Activated naive CD8-positive, alpha-beta T cell treated with anti-CD3 and anti-CD28 coated beads, Interleukin-2, amount 10 ng/mL, durations not matched to agents 7 days and 5 days (primary cell): ENCODE measurements around the gene YPEL5. TPM values are rescaled to one million over a fixed set of nuclear protein-coding genes. Genes with fewer than 3 reads are reported as not detected.

Experiments used
- ATAC-seq: fragments of 150-1000 bp; cut with Tn5 transposase; one replicate; pipeline ENCODE4 v1.10.0; 2021; ENCODE audit warnings: low read depth, moderate library complexity
- POLR2A ChIA-PET: fragments of 350-600 bp; sonication (Branson Sonifier 250); formaldehyde crosslinking; loops from one replicate; lab custom pipeline; 2021; ENCODE audit warnings: antibody characterized with exemption; lab: Charles Lee
- DNase-seq: peaks from one replicate; pipeline ENCODE4 v3.0.0; 2021
- H3K27ac Mint-ChIP-seq: one replicate; pipeline ENCODE4 v1.8.0; 2022; ENCODE audit warnings: mild to moderate bottlenecking, mixed read lengths
- H3K27me3 Mint-ChIP-seq: one replicate; pipeline ENCODE4 v1.8.0; 2022; ENCODE audit warnings: mild to moderate bottlenecking, moderate library complexity, mixed read lengths
- H3K36me3 Mint-ChIP-seq: one replicate; pipeline ENCODE4 v1.8.0; 2021; ENCODE audit warnings: mild to moderate bottlenecking, mixed read lengths
- H3K4me1 Mint-ChIP-seq: one replicate; pipeline ENCODE4 v1.8.0; 2021; ENCODE audit warnings: mixed read lengths
- H3K4me3 Mint-ChIP-seq: one replicate; pipeline ENCODE4 v1.8.0; 2022; ENCODE audit warnings: mild to moderate bottlenecking, moderate library complexity, mixed read lengths
- H3K9me3 Mint-ChIP-seq: one replicate; pipeline ENCODE4 v1.8.0; 2021; ENCODE audit warnings: mixed read lengths
- total RNA-seq, 2 experiments: library from RNA; stranded (reverse); gene quantifications; one replicate each; pipeline ENCODE4 v1.2.3, GENCODE V29; 2021

The YPEL5 gene
- total RNA-seq, 2 experiments from 2014 or later, result 50.0 to 55.1 TPM

DNA sequence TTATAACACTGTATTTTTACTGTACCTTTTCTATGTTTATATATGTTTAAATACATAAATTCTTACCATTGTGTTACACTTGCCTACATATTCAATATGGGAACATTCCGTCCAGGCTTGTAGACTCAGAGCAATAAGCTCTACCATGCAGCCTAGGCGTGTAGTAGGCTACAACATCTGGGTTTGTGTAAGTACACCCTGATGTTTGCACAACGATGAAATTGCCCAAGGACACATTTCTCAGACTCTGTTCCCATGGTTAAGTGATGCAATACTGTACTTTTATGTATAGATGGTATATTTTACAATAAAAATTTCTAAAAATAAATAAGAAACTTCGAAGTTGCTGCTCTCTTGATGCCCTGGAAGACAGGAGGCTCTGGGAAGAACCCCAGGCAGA lies 38.4 kb downstream of the YPEL5 start:
- H3K4me1 Mint-ChIP-seq, result peaks cover 3% of the 10 kb centered on the region
- ATAC-seq (no peak), DNase-seq (no peak)
- H3K27me3 Mint-ChIP-seq, result peaks cover 2% of the 10 kb centered on the region
- no peak overlapping the region for H3K4me3 Mint-ChIP-seq
- POLR2A ChIA-PET, result interaction anchor here (0.5 kb wide), 1 partner anchor 293 kb away, joined by 3 read pairs; no protein-coding TSS in a partner anchor
- no peak overlapping the region for H3K27ac Mint-ChIP-seq
- H3K9me3 Mint-ChIP-seq, result no peaks in the 10 kb centered on the region
- H3K36me3 Mint-ChIP-seq, result no peaks in the 10 kb centered on the region

- peaks cover 3% of the 10 kb centered on the region for H3K4me1 Mint-ChIP-seq
- POLR2A ChIA-PET, result no interaction called here
- peaks cover 4% of the 10 kb centered on the region for H3K27me3 Mint-ChIP-seq
- ATAC-seq, result no peak
- H3K36me3 Mint-ChIP-seq, result no peaks in the 10 kb centered on the region
- no peaks in the 10 kb centered on the region for H3K9me3 Mint-ChIP-seq
- H3K4me3 Mint-ChIP-seq, result no peak overlapping the region
- no peak overlapping the region for H3K27ac Mint-ChIP-seq
- DNase-seq, result no peak
Measured at GRCh38 chr2:30188292-30188691, 41.5 kb downstream of the YPEL5 start.

DNA sequence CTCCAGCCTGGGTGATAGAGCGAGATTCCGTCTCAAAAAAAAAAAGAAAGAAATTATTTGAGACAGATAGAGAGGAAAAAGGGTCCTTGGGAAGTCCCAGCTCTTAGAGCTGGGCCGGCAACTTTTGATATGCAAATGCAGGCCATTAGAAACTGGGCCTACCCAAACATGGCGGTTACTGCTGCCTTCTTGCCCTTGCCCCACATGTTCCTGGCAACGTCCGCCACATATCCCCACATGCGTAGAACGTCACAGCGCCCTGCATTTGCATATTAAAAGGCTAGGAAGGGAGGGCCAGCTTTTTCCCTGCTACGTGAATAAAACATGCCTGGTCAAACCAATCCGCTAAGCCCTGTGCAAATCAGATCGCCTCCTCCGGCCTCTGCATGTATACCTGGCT lies 43.8 kb downstream of the YPEL5 start:
- DNase-seq (no peak), ATAC-seq (no peak)
- peaks cover 3% of the 10 kb centered on the region for H3K27me3 Mint-ChIP-seq
- H3K4me1 Mint-ChIP-seq, result peaks cover 3% of the 10 kb centered on the region
- POLR2A ChIA-PET, result no interaction called here
- H3K36me3 Mint-ChIP-seq, result no peaks in the 10 kb centered on the region
- H3K4me3 Mint-ChIP-seq, result no peak overlapping the region
- no peak overlapping the region for H3K27ac Mint-ChIP-seq
- no peaks in the 10 kb centered on the region for H3K9me3 Mint-ChIP-seq

- Mint-ChIP-seq H3K4me1 (peaks cover 3% of the 10 kb centered on the region), H3K9me3 (no peaks in the 10 kb centered on the region), H3K27ac (no peak overlapping the region), H3K4me3 (no peak overlapping the region), H3K27me3 (peaks cover 2% of the 10 kb centered on the region), H3K36me3 (no peaks in the 10 kb centered on the region)
- no peak for DNase-seq
- POLR2A ChIA-PET, result no interaction called here
- no peak for ATAC-seq
Measured at GRCh38 chr2:30191107-30191506, 44.3 kb downstream of the YPEL5 start.

DNA sequence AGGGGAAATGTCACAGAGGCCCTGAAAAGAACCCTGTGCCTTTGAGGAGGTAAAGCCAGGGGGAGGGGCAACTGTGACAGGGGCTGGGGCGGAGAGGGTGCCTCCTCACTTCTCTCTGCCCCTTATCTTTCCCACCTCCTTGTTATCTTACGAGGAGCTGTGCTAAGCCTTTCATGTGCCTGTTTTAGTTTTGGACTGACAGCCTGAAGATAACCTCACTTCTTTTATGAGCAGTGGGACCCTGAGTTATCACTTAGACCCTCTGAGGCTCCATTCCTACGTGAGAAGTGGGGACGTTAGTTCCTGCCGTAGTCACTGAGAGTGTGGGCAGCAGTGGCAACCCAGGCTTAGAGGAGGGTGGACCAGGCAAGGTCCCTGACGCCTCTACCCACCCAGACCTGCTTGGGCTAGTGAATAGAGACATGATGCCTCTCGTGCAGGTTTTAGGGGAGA lies 45.0 kb downstream of the YPEL5 start:
- ATAC-seq (no peak), DNase-seq (no peak)
- H3K36me3 Mint-ChIP-seq, result no peaks in the 10 kb centered on the region
- H3K4me1 Mint-ChIP-seq, result peaks cover 3% of the 10 kb centered on the region
- H3K27me3 Mint-ChIP-seq, result peaks cover 2% of the 10 kb centered on the region
- peaks cover 2% of the 10 kb centered on the region for H3K9me3 Mint-ChIP-seq
- POLR2A ChIA-PET, result no interaction called here
- H3K27ac Mint-ChIP-seq, result no peak overlapping the region
- no peak overlapping the region for H3K4me3 Mint-ChIP-seq

GRCh38 chr2:30192314-30192713 lies 45.5 kb downstream of the YPEL5 start:
- Mint-ChIP-seq H3K27ac (no peak overlapping the region), H3K36me3 (no peaks in the 10 kb centered on the region), H3K4me3 (no peak overlapping the region), H3K9me3 (peaks cover 2% of the 10 kb centered on the region), H3K27me3 (peaks cover 2% of the 10 kb centered on the region), H3K4me1 (peaks cover 3% of the 10 kb centered on the region)
- ATAC-seq (no peak), DNase-seq (no peak)
- POLR2A ChIA-PET, result no interaction called here

- Mint-ChIP-seq H3K36me3 (no peaks in the 10 kb centered on the region), H3K4me1 (peaks cover 4% of the 10 kb centered on the region), H3K9me3 (peaks cover 2% of the 10 kb centered on the region), H3K4me3 (no peak overlapping the region), H3K27me3 (peaks cover 2% of the 10 kb centered on the region), H3K27ac (no peak overlapping the region)
- no peak for DNase-seq
- ATAC-seq, result no peak
- POLR2A ChIA-PET, result interaction anchor here (0.6 kb wide), 1 partner anchor 94 kb away, joined by 3 read pairs; no protein-coding TSS in a partner anchor
Measured at GRCh38 chr2:30193104-30193681, 46.4 kb downstream of the YPEL5 start.

DNA sequence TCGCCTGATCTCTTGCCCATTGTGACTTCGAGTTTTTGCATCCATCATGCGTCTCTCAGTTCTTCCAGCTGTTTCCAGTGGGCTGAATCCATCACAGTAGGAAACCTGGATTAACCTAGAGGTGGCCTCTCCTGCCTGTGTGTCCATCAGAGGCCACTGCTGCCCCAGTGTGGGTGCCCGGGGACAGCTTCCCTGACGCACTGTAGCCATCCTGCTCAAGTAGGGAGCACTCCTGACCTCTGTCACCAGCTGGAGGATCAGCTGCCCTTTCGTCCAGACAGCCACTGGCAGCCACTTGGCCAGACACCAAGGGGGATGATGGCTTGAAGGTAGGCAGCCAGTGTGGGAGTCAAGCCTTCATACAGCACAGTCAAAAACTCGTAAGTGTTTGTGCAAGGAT lies 47.6 kb downstream of the YPEL5 start:
- ATAC-seq, result no peak
- no peak overlapping the region for H3K27ac Mint-ChIP-seq
- no peaks in the 10 kb centered on the region for H3K36me3 Mint-ChIP-seq
- peaks cover 2% of the 10 kb centered on the region for H3K4me1 Mint-ChIP-seq
- peaks cover 2% of the 10 kb centered on the region for H3K9me3 Mint-ChIP-seq
- no peak for DNase-seq
- H3K27me3 Mint-ChIP-seq, result peaks cover 2% of the 10 kb centered on the region
- H3K4me3 Mint-ChIP-seq, result no peak overlapping the region
- POLR2A ChIA-PET, result no interaction called here

GRCh38 chr2:30195016-30195415 lies 48.2 kb downstream of the YPEL5 start:
- H3K4me1 Mint-ChIP-seq, result peaks cover 2% of the 10 kb centered on the region
- peaks cover 2% of the 10 kb centered on the region for H3K27me3 Mint-ChIP-seq
- peaks cover 2% of the 10 kb centered on the region for H3K9me3 Mint-ChIP-seq
- ATAC-seq (no peak), DNase-seq (no peak)
- H3K27ac Mint-ChIP-seq, result no peak overlapping the region
- POLR2A ChIA-PET, result no interaction called here
- no peak overlapping the region for H3K4me3 Mint-ChIP-seq
- H3K36me3 Mint-ChIP-seq, result no peaks in the 10 kb centered on the region

DNA sequence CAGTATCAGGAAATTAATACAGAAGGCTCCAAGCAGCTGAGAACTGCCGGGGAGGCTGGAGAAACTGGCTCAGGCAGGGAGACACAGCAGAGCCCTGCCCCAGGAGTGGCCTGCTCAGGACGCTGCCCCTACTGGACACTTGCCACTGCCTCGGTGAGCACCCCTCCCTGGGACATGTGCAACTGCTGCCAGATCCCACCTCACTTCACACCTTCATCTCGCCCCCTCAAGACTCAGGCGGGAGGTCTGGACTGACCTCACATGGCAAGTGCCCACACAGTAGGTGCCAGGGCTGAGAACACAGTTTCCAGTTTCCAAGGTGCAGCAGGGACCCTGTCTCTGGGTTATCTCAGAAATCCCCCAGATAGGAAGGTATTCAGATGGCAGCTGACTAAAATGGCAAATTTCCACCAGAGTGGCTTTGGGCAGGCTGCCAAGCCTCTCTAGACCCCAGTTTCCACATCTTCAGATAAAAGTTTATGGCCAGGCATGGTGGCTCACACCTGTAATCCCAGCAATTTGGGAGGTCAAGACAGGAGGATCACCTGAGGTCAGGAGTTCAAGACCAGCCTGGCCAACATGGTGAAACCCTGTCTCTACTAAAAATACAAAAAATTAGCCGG lies 50.9 kb downstream of the YPEL5 start:
- Mint-ChIP-seq H3K4me1 (peaks cover 2% of the 10 kb centered on the region), H3K27ac (no peak overlapping the region), H3K27me3 (peaks cover under 1% of the 10 kb centered on the region), H3K36me3 (no peaks in the 10 kb centered on the region), H3K4me3 (no peak overlapping the region), H3K9me3 (peaks cover 2% of the 10 kb centered on the region)
- ATAC-seq, result no peak
- DNase-seq, result no peak
- POLR2A ChIA-PET, result interaction anchor here (0.7 kb wide), 1 partner anchor 471 kb away, joined by 4 read pairs; no protein-coding TSS in a partner anchor

DNA sequence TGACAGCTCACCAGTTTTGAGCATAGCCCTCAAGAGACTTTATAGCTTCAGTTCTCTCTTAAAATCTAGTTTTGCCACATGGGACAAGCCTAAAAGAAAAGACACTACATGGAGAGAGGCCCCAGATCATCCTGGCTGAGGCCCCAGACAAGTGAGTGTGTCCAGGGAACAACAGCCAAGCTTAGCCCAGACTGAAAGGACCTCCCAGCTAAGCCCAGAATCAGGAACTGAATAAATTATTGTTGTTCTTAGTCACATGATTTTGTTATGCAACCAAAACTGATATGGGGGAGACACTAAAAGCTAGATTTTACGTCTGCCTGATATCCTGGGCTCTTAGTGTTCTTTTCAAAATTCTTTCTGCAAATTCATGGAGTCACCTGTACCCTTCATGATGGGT lies 55.2 kb downstream of the YPEL5 start:
- H3K4me1 Mint-ChIP-seq, result peaks cover 2% of the 10 kb centered on the region

DNA sequence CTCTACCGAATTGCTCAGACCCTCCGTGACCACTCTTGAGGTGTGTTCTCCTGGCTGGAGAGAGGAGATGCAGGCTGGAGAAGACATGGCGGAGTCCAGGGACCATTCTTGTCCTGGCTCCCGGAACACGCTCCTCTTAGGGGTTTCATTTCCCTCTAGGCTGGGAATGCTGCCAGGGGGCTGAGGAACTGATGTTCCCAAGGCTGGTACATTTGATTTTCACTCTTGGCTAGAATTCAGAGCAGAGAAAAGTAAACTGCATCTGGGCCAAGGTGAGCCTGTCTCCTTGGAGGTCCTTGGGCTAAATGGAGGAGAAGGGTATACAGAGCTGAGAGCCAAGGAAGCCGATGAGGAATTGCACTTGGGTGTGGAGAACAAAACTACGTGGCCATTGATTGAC lies 56.3 kb downstream of the YPEL5 start:
- Mint-ChIP-seq H3K27me3 (peaks cover 4% of the 10 kb centered on the region), H3K4me3 (no peak overlapping the region), H3K9me3 (no peaks in the 10 kb centered on the region), H3K36me3 (no peaks in the 10 kb centered on the region), H3K27ac (no peak overlapping the region), H3K4me1 (no peaks in the 10 kb centered on the region)
- ATAC-seq (no peak), DNase-seq (no peak)
- POLR2A ChIA-PET, result no interaction called here

More for the DNA sequence above, 55.2 kb downstream of the YPEL5 start:
- no peak overlapping the region for H3K27ac Mint-ChIP-seq
- H3K4me3 Mint-ChIP-seq, result no peak overlapping the region
- DNase-seq (no peak), ATAC-seq (no peak)
- no peaks in the 10 kb centered on the region for H3K9me3 Mint-ChIP-seq
- POLR2A ChIA-PET, result interaction anchor here (0.5 to 0.6 kb wide), 2 partner anchors 38 to 509 kb away, joined by 3 read pairs; no protein-coding TSS in a partner anchor
- peaks cover 4% of the 10 kb centered on the region for H3K27me3 Mint-ChIP-seq
- H3K36me3 Mint-ChIP-seq, result no peaks in the 10 kb centered on the region

DNA sequence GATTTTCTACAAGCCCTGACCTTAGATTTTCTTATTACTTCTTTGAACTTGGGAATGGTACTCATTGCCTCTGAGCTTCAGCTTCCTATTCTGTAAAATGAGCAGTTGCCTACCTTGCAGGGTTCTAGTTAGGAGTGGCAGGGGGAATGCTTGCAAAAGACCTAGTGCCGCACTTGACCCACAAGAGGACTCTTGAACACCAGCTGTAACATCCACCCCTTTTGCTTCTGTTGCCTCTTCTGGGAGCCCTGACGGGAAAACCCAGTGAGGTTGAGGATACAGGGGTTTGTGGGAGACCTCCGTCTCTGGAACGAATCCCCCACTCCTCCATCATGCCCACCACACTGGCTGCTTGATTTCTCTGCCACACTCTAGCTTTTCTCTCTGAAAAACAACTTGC lies 57.5 kb downstream of the YPEL5 start:
- POLR2A ChIA-PET, result interaction anchor here (0.6 to 1.7 kb wide), 2 partner anchors 27 to 145 kb away, joined by 3 to 4 read pairs; partner anchors contain the start of gene LBH
- ATAC-seq (no peak), DNase-seq (no peak)
- Mint-ChIP-seq H3K4me1 (peaks cover 9% of the 10 kb centered on the region), H3K27me3 (peaks cover 4% of the 10 kb centered on the region), H3K4me3 (no peak overlapping the region), H3K27ac (no peak overlapping the region), H3K9me3 (no peaks in the 10 kb centered on the region), H3K36me3 (no peaks in the 10 kb centered on the region)

DNA sequence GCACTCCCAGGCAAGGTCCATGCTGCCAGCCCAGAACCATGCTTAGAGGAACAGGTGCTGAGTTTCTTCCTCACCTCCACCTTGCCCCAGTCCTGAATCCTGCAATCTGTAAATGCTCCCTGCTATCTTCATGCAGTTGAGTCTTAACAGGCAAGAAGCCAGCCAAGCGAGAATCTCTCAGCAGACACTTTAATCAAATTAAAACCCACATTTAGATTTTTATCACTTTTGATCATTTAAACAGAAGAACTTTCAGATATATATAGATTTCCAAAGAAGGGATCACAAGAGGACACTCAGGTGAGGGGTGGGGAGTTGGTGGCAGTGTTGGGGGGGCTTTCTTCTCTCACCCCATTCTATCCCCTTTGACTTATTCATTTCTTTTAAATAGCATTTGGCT lies 58.6 kb downstream of the YPEL5 start:
- H3K36me3 Mint-ChIP-seq, result no peaks in the 10 kb centered on the region
- H3K27me3 Mint-ChIP-seq, result peaks cover 4% of the 10 kb centered on the region
- no peak for ATAC-seq
- H3K9me3 Mint-ChIP-seq, result no peaks in the 10 kb centered on the region
- DNase-seq, result no peak
- no peak overlapping the region for H3K27ac Mint-ChIP-seq
- H3K4me3 Mint-ChIP-seq, result no peak overlapping the region
- H3K4me1 Mint-ChIP-seq, result peaks cover 15% of the 10 kb centered on the region
- POLR2A ChIA-PET, result interaction anchor here (0.7 to 1.7 kb wide), 2 partner anchors 26 to 501 kb away, joined by 3 to 4 read pairs; partner anchors contain the start of gene LBH
